Trophoblast cell (in vitro differentiated cells and primary cell): ENCODE results near the gene COL25A1.

ENCODE experiments used
- DNase-seq, 2 donors: peaks; one replicate each; pipeline ENCODE4 v3.0.0-alpha.2; 2016
- H2AFZ ChIP-seq: 2 replicates; pipeline ENCODE4 v1.6.1; 2013; ENCODE audit warnings: low read length, moderate library complexity, mild to moderate bottlenecking; ENCODE audit not compliant: insufficient read depth, poor library complexity
- H2AK5ac ChIP-seq: 2 replicates; pipeline ENCODE4 v1.6.1; 2013; ENCODE audit warnings: mild to moderate bottlenecking, low read length
- H2BK120ac ChIP-seq: 2 replicates; pipeline ENCODE4 v1.6.1; 2013; ENCODE audit warnings: low read length, mild to moderate bottlenecking, moderate library complexity; ENCODE audit not compliant: insufficient read depth, poor library complexity
- H2BK12ac ChIP-seq: 2 replicates; pipeline ENCODE4 v1.6.1; 2013; ENCODE audit warnings: mild to moderate bottlenecking, low read length, moderate library complexity
- H2BK5ac ChIP-seq: 2 replicates; pipeline ENCODE4 v1.6.1; 2013; ENCODE audit warnings: low read length, low read depth, moderate library complexity, mild to moderate bottlenecking; ENCODE audit not compliant: poor library complexity
- H3K14ac ChIP-seq: 2 replicates; pipeline ENCODE4 v1.6.1; 2013; ENCODE audit warnings: mild to moderate bottlenecking, low read length
- H3K18ac ChIP-seq: 2 replicates; pipeline ENCODE4 v1.6.1; 2013; ENCODE audit warnings: mild to moderate bottlenecking, low read length
- H3K23ac ChIP-seq: 2 replicates; pipeline ENCODE4 v1.6.1; 2013; ENCODE audit warnings: low read length
- H3K27ac ChIP-seq: 2 replicates; pipeline ENCODE4 v1.5.1; 2013; ENCODE audit warnings: low read depth, mild to moderate bottlenecking, inconsistent platforms, low read length, moderate library complexity
- H3K27me3 ChIP-seq: 2 replicates; pipeline ENCODE4 v1.6.1; 2013; ENCODE audit warnings: inconsistent platforms, mild to moderate bottlenecking, low read length, moderate library complexity; ENCODE audit not compliant: insufficient read depth
- H3K36me3 ChIP-seq, 2 experiments: 1 replicate in 1 of 2; 2 replicates in 1 of 2; pipeline ENCODE4 v1.6.1; 2013; ENCODE audit warnings: low read length in 2 of 2, mild to moderate bottlenecking in 2 of 2, moderate library complexity in 1 of 2; ENCODE audit not compliant: insufficient read depth in 2 of 2, control insufficient read depth in 1 of 2
- H3K4ac ChIP-seq: 2 replicates; pipeline ENCODE4 v1.6.1; 2013; ENCODE audit warnings: low read depth, mild to moderate bottlenecking, low read length, moderate library complexity
- H3K4me1 ChIP-seq, 2 experiments: 1 replicate in 1 of 2; 2 replicates in 1 of 2; pipeline ENCODE4 v1.6.1; 2013; ENCODE audit warnings: low read length in 2 of 2, mild to moderate bottlenecking in 2 of 2, moderate library complexity in 1 of 2; ENCODE audit not compliant: insufficient read depth in 2 of 2, control insufficient read depth in 1 of 2
- H3K4me2 ChIP-seq: 2 replicates; pipeline ENCODE4 v1.6.1; 2013; ENCODE audit warnings: inconsistent platforms, mild to moderate bottlenecking, low read length, moderate library complexity
- H3K4me3 ChIP-seq: 2 replicates; pipeline ENCODE4 v1.5.1; 2013; ENCODE audit warnings: mild to moderate bottlenecking, low read depth, low read length, inconsistent platforms
- H3K79me1 ChIP-seq: one replicate; pipeline ENCODE4 v1.6.1; 2013; ENCODE audit warnings: low read length
- H3K79me2 ChIP-seq: 2 replicates; pipeline ENCODE4 v1.6.1; 2013; ENCODE audit warnings: low read length, mild to moderate bottlenecking; ENCODE audit not compliant: control insufficient read depth, insufficient read depth, poor library complexity
- H3K9ac ChIP-seq: 2 replicates; pipeline ENCODE4 v1.6.1; 2013; ENCODE audit warnings: mild to moderate bottlenecking, low read length
- H3K9me3 ChIP-seq: 2 replicates; pipeline ENCODE4 v1.6.1; 2013; ENCODE audit warnings: low read depth, mild to moderate bottlenecking, control low read depth, inconsistent platforms, low read length; ENCODE audit not compliant: insufficient read depth
- H4K12ac ChIP-seq: 2 replicates; pipeline ENCODE4 v1.6.1; 2013; ENCODE audit warnings: low read depth, mild to moderate bottlenecking, low read length, moderate library complexity
- H4K8ac ChIP-seq: 2 replicates; pipeline ENCODE4 v1.6.1; 2013; ENCODE audit warnings: low read depth, mild to moderate bottlenecking, low read length, moderate library complexity
- H4K91ac ChIP-seq: one replicate; pipeline ENCODE4 v1.6.1; 2013; ENCODE audit warnings: low read depth, mild to moderate bottlenecking, low read length, moderate library complexity
- WGBS: extraction: QIAGEN DNeasy Blood & Tissue Kit; methylation state at CpG from one replicate; pipeline ENCODE4 v1.1.7; 2013; ENCODE audit warnings: missing lambda C conversion rate; ENCODE audit not compliant: insufficient read length, insufficient coverage; ENCODE audit errors: extremely low coverage; 5-methylcytosine and 5-hydroxymethylcytosine counted together

COL25A1 gene

GRCh38 chr4:109020861-109021260, 281.6 kb downstream of the COL25A1 start:
- Histone ChIP-seq H4K12ac (no peak overlapping the region), H3K27me3 (no peaks in the 10 kb centered on the region)
- DNase-seq, result peak; percentile 74 to 80

DNA sequence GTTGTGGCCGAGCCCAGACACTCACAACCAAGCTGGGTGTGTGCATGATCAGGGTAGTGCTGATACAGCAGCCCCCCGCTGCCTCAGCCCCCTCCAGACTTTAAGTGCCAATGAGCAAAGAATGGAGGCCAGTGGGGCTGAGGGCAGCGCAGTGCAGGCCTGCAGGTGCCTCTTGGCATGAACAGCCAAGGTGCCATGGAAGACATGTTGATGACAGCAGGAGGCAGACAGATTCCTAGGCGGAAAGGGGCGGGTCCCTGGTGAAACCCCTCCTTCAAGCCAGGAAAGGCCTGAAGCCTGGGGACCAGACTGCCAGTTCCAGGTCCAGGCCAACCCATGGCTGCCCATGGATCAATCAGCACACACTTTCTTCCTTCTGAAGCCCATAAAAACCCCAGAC, 286.3 kb downstream of the COL25A1 start:
- Histone ChIP-seq H3K79me2 (no peaks in the 10 kb centered on the region), H3K14ac (no peak overlapping the region), H2BK12ac (no peak overlapping the region), H3K36me3 (no peaks in the 10 kb centered on the region), H3K4me1 (no peaks in the 10 kb centered on the region), H3K4me2 (no peak overlapping the region), H3K79me1 (no peaks in the 10 kb centered on the region), H2AK5ac (no peak overlapping the region), H2BK120ac (no peak overlapping the region), H4K8ac (no peak overlapping the region), H3K27me3 (no peaks in the 10 kb centered on the region), H4K91ac (no peak overlapping the region), H3K27ac (no peak overlapping the region), H3K18ac (no peak overlapping the region), H3K23ac (no peak overlapping the region), H3K4me3 (no peak overlapping the region), H3K9me3 (peaks cover 6% of the 10 kb centered on the region), H4K12ac (no peak overlapping the region), H2AFZ (no peak overlapping the region), H2BK5ac (no peak overlapping the region), H3K9ac (no peak overlapping the region), H3K4ac (no peak overlapping the region)
- DNase-seq, result no peak
- WGBS, result no CpG with 5 or more reads among the region's 5 CpGs

More at GRCh38 chr4:109020861-109021260, 281.6 kb downstream of the COL25A1 start:
- no CpG with 5 or more reads among the region's 4 CpGs for WGBS
- Histone ChIP-seq H3K4ac (no peak overlapping the region), H3K36me3 (no peaks in the 10 kb centered on the region), H2BK120ac (no peak overlapping the region), H4K91ac (no peak overlapping the region), H3K4me1 (no peaks in the 10 kb centered on the region), H3K79me1 (no peaks in the 10 kb centered on the region), H3K18ac (no peak overlapping the region), H2AK5ac (no peak overlapping the region), H3K14ac (no peak overlapping the region), H3K23ac (no peak overlapping the region), H2BK12ac (no peak overlapping the region), H3K27ac (no peak overlapping the region), H4K8ac (no peak overlapping the region), H2BK5ac (no peak overlapping the region), H3K9ac (no peak overlapping the region), H2AFZ (no peak overlapping the region), H3K4me3 (no peak overlapping the region), H3K9me3 (no peaks in the 10 kb centered on the region), H3K79me2 (no peaks in the 10 kb centered on the region), H3K4me2 (no peak overlapping the region)

GRCh38 chr4:109015413-109015810, 287.0 kb downstream of the COL25A1 start:
- no peak overlapping the region for H2BK5ac ChIP-seq
- no peaks in the 10 kb centered on the region for H3K36me3 ChIP-seq
- H3K4me1 ChIP-seq, result no peaks in the 10 kb centered on the region
- no peak overlapping the region for H3K4me3 ChIP-seq
- H2BK12ac ChIP-seq, result no peak overlapping the region
- H3K18ac ChIP-seq, result no peak overlapping the region
- H3K4ac ChIP-seq, result no peak overlapping the region
- no peak overlapping the region for H2AFZ ChIP-seq
- H2BK120ac ChIP-seq, result no peak overlapping the region
- WGBS, result no CpG with 5 or more reads among the region's 2 CpGs
- H3K4me2 ChIP-seq, result no peak overlapping the region
- no peak overlapping the region for H4K12ac ChIP-seq
- DNase-seq, result no peak
- H3K79me1 ChIP-seq, result no peaks in the 10 kb centered on the region
- no peak overlapping the region for H4K91ac ChIP-seq
- H3K14ac ChIP-seq, result no peak overlapping the region
- no peak overlapping the region for H3K23ac ChIP-seq
- H4K8ac ChIP-seq, result no peak overlapping the region
- H3K27me3 ChIP-seq, result no peaks in the 10 kb centered on the region
- H3K9ac ChIP-seq, result no peak overlapping the region
- H3K9me3 ChIP-seq, result peaks cover 6% of the 10 kb centered on the region
- no peaks in the 10 kb centered on the region for H3K79me2 ChIP-seq
- H3K27ac ChIP-seq, result no peak overlapping the region
- H2AK5ac ChIP-seq, result no peak overlapping the region

GRCh38 chr4:109014593-109015412, 287.7 kb downstream of the COL25A1 start:
- no peak overlapping the region for H4K8ac ChIP-seq
- no peak for DNase-seq
- no peak overlapping the region for H2AFZ ChIP-seq
- no peak overlapping the region for H2AK5ac ChIP-seq
- no peaks in the 10 kb centered on the region for H3K36me3 ChIP-seq
- no peak overlapping the region for H3K9ac ChIP-seq
- H3K18ac ChIP-seq, result no peak overlapping the region
- no peak overlapping the region for H3K4me3 ChIP-seq
- H3K9me3 ChIP-seq, result peaks cover 6% of the 10 kb centered on the region
- H3K27ac ChIP-seq, result no peak overlapping the region
- H2BK12ac ChIP-seq, result no peak overlapping the region
- H4K12ac ChIP-seq, result no peak overlapping the region
- no CpG with 5 or more reads among the region's 11 CpGs for WGBS
- no peak overlapping the region for H4K91ac ChIP-seq
- H3K4me1 ChIP-seq, result no peaks in the 10 kb centered on the region
- H3K4me2 ChIP-seq, result no peak overlapping the region
- no peak overlapping the region for H2BK5ac ChIP-seq
- H3K79me2 ChIP-seq, result no peaks in the 10 kb centered on the region
- no peaks in the 10 kb centered on the region for H3K27me3 ChIP-seq
- H3K14ac ChIP-seq, result no peak overlapping the region
- no peak overlapping the region for H3K23ac ChIP-seq
- H2BK120ac ChIP-seq, result no peak overlapping the region
- H3K79me1 ChIP-seq, result no peaks in the 10 kb centered on the region
- H3K4ac ChIP-seq, result no peak overlapping the region
